Midbrain (tissue), 1 donor: ENCODE measurements around the gene PAX7.

Experiments used
- DNase-seq: peaks from one replicate; lab custom pipeline; 2025; lab: John Stamatoyannopoulos, UW

The PAX7 gene

DNA sequence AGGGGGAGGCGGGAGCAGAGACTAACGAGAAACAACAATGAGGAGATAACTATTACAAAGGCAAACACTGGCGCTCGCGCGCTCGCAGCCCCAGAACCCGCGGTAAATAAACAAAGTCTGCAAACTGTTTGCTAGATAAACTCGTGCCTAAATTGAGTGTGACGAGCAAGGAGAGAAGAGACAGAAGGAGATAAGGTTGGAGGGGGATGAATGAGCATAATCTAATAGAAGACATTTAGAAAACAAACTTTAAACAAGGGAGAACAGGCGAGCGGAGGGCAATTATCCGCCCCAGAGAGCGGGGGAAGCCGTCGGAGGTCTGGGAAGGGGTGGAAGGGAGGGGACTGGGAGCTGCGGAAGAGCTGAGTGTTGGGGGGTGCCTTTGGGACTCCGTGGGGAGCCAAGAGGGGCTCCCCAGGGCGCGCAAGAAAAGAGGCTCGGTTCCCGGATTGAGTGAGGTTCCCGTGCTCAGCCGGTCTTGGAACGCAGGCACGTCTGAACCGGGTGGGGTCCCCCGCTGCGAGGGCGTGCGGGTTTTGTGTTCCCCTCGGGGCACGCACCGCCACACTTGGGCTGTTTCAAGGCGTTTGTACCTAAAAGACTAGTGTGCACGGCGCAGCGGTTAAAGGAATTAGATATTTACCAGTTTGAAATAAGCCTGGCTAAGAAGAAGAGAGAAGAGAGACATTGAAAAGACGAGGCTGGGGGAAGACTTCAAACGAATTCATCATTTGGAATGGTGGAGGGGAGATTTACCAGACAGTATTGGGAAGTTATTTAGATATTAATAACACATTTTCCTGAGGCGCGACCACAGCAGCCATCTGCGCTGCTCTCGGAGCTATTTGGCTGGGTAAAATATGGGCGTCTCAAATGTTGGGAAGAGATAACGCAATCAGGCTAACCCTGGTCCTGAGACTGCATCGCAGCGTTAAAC is 10.6 kb downstream of the PAX7 start:
- no peak for DNase-seq

DNA sequence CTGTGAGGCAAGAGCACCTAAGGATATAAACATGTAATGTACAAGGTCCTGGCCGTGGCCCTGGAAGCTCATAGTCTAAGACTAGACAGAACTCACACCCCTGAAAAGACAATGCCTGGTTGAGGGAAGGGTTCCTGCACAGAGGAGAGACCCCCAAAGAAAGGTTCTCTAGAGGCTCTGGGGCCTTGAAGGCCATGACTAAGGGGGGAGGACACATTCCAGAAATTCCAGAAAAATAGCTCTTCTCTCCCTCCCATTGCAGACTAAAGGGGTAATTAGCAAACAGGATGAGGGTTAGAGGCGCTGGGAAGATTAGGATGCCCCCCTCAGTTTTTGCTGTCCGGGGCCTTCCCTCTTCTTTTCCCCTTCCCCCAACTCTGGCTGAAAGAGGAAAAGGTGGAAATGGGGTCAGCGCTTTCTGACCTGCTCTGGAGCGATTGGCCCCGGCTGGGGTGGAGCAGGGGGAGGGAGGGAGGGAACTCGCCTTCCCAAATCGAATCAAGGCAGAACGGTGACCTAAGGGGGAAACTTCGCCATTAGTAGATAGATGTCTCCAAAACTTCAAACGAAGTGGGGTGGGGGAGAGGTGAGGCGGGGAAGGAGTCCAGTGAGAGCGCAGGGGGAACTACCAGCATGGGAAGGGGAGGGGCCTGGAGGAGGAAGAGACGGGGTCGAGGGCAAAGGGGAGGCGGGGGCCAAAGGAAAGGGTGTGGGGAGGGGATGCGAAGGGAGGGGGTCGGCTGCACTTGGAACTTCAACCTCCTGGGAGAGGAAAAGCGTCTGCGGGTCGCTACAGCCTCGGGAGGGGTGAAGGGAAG is 11.8 kb downstream of the PAX7 start:
- DNase-seq: no peak

DNA sequence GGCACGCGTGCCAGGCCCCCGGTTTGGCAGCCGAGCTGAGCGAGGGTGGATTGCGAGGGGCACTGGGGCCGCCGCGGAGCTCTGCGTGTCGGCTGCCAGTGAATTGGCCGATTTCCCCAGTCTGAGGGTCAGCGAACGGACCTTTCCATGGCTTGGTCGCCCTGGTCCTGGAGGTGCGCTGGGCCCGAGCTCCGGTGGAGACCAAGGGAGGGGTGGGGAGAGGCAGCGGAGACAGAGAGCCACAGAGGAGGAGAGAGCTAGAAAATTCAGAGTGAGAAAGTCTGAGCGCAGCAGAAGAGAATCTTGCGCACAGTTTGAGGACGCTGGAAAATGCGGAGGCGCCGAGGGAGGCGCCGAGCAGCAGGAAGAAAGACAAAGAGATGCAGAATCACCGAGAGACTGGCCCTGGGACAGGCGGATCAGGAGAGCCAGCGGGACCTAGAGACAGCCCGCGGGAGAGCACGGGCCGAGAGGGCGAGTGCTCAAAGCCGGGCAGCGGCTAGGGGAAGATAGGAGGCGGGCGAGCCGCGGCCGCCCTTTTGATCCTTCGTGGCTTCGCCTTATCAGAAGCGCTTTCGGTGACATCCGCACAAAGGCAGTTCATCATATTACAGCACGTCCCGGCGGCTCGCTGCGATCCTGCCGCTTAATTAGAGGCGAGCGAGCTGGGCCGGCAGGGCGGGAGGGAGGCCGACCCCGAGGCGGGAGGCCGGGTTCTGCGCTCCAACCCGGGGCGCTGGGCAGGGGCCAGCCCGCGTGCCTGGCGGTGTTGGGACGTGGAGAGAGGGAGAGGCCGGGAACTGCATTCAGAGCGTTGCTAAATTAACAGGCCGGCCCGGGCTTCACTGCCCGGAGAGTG is 12.7 kb downstream of the PAX7 start:
- no peak for DNase-seq

DNA sequence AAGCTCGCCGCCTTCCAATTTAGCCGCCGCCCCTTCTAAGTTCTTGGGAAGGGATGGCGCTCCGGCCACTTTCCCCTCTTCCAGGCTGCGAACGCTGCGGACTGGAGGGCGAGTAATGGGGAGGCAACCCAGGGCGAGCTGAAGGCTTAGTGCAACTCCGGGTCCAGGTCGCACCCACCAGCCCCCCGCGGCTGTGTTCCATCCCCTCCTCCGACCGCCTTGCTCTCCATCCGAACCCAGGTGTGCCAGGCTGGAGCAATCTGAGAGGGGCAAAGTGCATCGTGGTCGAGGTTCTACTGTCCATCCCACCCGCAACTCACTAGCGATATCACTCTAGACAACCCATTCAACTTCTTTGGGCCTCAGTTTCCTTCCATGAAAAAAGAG is 13.4 kb downstream of the PAX7 start:
- no peak for DNase-seq

DNA sequence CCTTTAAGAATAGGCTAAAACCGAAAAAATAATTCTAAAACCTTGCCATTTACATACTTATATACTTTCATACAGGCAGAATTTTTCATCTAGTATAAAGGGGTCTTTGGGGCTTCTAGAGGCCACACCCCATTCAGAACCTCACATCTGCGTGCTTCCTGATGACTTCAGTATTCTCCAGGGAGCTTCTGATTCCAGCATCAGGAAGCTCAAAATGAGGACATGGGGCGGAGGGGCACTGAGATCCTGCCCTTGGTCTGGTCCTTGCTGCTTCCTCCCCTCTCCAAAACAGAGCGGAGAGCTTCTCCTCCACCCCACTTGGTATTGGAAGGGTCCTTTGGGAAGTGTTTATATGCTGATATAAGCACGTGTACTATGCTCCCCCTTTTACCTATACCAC is 13.8 kb downstream of the PAX7 start:
- no peak for DNase-seq

DNA sequence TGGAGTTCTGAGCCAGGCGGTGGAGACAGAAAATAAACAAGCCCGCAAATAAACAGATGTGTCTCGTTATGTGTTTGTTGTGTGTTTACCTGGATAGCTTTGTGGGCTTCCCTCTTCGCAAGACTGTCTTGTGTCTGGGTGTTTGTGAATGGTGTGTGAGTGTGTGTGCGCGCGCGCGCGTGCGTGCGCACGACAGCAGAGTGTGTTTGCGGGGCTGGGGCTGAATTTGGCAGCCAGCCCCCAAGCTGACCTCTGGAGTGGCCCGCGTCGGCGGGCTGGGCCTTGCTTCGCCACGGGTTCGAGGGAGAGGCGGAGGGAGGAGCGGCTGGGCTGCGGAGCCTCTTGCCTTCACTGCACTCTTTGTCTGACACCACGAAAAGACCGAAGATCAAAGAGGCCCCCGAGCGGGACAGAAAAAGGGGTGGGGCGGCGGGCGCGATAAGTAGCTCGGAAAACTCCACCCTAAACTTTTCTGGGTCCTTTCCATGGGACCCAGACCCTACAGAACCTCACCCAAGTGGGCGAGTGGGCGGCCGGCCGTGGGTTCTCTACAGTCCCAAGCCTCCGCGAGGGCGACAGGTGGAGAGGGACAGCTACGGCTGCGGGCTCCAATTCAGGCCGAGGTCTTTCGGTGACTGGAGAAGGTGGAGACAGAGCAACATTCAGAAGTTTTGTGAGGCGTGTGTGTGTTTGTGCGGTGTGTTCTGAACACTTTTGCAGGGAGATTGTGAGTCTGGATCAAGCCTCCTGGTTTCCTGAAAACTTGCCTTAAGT is 14.5 kb downstream of the PAX7 start:
- no peak for DNase-seq

DNA sequence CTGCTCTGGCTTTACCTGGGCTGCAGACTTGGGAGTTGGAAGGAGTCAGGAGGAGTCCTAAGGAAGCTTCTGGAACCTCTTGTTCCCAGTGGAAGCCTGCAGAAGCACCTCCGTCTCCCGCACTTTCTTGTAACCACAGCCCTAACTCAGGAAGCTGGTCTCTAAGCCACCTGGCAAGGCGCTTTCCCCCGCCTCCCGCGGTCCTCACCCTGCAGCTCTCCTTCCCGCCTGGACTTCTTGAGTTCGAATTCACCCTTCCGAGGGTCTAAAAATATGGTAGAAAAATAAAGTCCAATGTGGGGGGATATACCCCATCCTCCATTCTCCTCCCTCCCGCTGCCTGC is 15.1 kb downstream of the PAX7 start:
- DNase-seq: no peak

DNA sequence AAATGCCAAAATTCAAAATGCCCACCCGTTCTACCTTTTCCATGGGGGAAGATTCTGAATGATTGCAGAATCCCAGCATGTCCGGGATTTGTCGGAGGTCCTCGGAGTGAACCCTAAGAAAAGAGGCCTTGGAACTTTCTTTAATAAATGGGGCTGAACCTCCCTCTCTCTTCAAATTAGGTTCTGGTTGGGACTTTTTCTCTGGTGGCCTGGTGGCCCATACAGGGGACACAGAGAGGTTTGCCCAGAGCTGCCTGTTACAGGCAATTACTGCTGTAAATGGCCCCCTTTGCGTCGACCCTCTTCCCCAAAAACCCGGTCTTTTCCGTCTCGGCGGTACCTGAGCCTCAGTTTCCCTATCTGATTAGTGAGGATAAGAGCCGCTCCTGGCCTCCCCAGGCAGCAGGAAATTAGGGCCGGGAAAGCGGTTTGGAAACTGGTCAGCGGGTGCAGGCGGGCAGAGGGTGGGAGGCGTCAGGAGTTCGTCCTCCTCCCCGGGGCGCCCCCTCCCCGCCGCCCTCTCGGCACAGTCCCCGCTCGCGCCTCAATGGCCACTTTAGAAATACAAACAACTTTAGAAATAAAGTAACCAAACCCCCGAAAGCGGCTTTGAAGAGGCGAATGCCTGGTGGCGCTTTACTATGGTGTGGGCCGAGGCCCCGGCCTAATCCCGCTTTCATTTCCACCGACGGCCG is 15.6 kb downstream of the PAX7 start:
- no peak for DNase-seq

DNA sequence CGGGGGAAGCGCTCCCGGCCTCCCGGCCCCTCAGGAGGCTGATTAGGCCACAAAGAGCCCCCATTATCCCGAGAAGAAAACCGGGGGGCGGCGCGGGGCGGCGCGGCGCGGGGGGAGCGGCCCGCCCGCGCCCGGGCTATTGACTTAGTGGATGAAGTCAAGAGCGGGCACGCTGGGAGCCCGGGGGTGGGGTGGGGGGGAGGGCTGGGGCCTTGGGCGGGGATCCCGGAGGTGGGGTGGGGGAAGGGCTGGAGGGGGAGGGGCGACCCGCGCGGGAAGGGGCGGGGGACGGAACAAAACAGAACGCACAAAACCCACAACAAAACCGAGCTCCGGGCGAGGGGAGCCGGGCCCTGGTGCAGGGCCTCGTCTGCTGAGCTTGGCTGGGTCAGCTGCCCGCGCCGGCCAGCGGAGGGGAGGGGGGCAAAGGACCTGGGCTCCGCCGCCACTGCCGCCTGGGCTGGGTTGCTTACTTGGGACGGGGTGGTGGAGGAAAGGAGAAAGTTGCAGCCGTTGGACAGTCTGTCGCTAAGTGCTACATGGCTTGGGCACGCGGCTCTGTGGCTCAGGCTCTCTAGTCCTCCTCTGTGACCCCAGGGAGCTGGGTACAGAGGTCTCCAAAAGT is 16.3 kb downstream of the PAX7 start:
- no peak for DNase-seq

DNA sequence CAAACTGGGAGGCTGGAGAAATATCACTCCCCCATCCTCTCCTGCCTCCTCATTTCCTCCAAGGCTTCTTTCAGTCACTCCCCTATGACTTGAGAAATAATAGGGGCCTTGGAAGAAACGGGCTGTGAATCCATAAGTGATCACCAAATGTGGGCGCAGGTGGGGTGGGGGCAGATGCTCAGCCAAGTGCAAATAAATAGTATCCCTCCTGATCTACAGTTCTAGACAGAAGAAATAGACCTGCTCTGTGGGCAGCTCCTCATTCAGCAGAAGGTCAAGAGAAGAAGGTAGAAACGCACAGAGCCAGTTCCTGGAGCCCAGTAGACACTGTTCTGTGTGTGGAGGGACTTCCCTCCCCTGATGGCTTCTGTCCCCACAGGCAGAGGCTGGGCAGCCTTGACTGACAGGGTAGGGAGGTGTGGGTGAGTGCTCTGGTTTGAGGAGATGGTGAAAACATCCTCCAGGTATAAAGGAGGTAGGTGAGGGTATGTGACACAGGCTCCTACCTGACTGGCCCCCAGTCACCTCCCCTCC is 17.1 kb downstream of the PAX7 start:
- no peak for DNase-seq

DNA sequence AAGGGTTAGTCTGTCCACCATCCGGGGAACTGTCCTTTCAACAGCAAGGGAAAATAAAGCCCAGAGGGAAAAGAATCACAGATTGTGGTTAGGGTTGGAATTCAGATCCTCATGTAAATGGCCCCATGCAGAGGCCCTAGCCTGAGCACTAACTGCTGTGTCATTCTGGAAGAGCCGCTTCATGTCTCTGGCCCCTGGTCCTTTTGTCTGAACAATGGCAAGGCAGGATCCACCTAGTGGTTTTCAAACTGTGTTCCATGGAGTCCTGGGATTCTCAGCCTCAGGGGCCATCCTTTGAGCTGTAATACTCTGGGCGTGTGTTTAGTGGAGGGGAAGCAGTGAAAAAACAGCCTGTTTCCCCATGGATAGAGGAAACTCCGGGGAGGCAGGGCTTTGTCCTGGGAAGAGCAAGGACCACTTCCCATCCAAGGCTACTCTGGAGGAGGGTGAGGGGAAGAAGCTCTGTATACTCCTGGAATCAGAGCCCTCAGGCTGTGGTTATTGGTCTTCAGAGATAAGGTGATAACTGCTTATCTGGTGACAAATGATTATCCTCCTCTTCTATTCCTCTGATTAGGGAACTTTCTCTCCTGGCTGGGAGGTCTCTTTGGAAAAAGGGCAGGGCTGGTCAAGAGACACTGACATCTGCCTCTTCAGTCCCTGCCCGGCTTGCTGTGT is 19.2 kb downstream of the PAX7 start:
- DNase-seq: no peak

DNA sequence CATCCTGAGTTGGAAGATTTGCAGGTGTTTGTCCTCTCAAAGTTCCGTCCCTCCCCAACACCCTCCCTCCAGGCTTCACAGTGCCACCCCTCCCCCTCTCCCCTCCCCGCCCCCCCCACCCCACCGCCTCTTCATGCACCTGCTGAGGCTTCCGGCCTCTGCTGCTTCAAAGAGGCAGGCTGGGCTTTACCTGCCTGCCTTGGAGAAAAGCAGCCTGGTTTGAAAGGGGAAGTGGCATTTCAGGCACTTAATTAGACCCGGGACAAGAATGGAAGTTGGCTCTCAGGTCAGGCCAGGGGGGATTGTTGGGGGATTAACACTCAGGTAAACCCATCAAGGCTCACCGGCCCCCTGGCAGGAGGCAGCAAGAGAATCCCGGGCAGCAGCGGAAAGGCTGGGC is 21.1 kb downstream of the PAX7 start:
- DNase-seq: no peak

DNA sequence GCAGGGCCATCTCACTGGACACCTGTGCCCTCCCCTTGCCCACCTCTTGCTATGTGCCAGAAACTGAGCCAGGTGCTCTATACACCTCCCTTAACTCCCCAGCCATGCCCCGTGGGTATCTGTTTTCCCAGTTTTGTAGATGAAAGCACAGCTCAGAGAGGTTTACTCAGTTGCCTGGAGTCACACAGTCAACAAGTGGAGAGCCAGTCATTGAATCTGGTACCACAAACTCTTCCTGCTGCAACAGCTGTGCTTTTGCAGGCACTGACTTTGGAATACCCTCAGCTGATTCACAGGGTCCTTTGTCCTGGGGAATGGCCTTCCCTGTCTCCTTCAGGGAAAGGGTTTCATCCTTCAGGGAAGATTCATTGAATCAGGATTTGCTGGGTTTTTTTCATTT is 22.1 kb downstream of the PAX7 start:
- DNase-seq: no peak

DNA sequence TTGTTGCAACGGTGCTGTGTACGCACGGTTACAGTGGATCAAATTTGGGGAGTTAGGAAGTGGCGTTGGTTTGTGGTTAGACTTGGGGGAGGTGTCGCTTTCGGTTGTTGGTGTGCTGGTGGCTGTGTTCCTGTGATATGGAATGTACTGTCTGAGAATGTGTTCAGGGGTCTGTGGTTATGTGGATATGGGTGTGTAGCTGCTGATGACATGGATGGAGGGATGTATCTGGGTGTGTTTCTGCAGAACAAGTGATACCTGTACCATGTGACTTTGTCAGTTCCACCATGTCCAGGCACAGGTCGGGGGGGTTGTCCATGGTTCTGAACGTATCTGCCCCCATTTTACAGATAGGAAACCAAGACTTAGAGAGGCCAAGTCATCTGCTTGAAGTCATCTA is 22.7 kb downstream of the PAX7 start:
- DNase-seq: no peak

DNA sequence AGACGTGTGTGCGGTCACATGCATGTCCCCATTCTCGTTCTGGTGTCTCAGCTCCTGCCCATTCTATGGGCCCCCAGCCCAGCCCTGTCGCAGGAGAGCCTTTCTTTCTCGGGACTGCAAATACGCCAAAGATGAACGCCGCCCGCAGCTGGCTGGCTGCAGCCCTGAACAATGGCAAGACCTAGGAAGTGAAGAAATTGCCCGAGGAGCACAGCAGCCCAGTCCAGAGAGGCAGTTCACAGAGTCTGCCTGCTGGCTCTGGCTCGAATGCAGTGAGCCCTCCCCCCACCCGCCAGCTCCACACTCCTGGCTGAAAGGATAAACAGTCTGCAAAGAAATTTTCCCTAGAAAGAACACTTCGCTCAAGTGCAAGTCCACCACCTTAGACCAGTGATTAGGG is 23.3 kb downstream of the PAX7 start:
- DNase-seq: no peak

DNA sequence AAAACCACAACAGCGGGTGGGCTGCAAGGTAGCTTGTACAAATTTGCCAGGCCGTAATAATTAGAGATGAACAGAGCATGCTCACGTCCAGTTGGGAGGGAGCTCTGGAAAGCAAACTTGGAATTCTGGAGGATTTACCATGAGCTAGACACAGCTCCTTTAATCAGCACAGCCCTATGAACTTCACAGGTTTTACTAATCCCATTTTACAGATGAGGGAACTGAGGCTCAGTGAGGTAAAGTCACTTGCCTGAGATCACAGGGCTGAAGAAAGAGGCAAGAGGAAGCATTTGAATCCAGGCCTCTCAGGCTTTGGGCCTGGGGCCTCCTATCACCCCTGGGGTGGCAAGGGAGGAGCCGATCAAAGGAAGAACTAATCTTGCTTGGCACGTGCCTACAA is 24.0 kb downstream of the PAX7 start:
- no peak for DNase-seq

DNA sequence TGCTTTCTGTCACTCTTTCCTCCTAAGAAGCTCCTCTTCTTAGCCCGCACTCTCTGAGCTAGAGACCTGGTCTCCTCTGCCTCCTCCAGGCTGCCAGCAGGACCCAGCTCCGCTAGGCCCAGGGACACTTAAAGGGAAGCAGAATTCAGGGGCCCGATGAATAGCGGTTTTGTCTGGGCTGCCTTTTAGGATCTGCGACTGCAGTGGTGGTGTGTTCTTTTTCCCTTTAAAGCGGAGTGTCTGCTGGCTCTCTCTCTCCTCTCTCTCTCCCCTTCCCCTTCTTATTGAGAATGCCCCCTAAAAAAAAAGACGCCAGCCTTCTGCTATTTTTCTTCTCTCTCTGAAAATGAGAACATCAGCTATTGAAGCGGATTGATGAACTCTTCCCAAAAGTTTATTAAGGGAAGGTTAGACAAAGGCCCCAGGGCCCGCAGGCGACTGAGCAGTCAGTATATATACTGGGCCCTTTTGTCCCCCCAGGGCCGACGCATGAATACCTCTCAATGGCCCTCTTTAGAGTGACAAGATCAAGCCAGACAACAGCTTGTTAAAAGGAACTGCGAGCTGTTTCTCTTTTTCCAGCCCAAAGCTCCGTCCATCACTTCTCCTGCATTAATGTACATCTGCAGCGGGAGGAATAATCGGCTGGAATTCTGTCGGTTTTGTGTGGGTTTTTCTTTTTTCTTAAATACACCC is 27.0 kb downstream of the PAX7 start:
- no peak for DNase-seq

DNA sequence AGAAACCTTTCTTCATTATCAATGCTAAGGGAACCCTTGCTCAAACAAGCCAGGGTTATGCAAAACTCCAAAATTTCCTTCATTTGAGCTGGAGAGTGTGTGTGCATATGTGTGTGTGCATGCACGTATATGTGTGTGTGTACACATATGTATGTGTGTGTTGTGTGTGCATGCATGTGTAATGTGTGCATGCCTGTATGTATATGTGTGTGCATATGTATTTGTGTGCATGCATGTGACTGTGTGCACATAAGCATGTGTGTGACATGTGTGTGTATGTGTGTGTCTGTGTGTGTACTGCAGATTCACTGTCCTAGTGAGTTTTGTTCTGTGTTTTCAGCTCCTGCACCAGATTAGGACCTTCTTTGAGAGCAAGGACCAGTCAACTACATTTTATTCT is 28.2 kb downstream of the PAX7 start:
- DNase-seq: no peak
